K562 (cell line): Measurements from ENCODE around the gene C12orf75. TPM values are rescaled to one million over a fixed set of nuclear protein-coding genes. Genes with fewer than 3 reads are reported as not detected.

Experiments used
- ATAC-seq: fragments of 200-7000 bp; cut with Tn5 transposase; 3 replicates; pipeline ENCODE4 v1.9.1; 2020; ENCODE audit warnings: moderate library complexity
- BruUV-seq: library from RNA; stranded (reverse); fragments of 400-500 nt; replicated peaks from 2 replicates; lab custom pipeline; 2021; lab: Mats Ljungman, UMichigan
- CTCF ChIA-PET: fragments of 300-600 bp; formaldehyde crosslinking; extraction: SDS; loops from one replicate; lab custom pipeline; 2021; ENCODE audit warnings: low intra/inter-chr PET ratio; lab: Yijun Ruan, JAX
- POLR2A ChIA-PET: fragments of 300-600, 350-650 bp; sonication (Branson Sonifier 250); formaldehyde crosslinking; extraction: SDS; loops from one replicate; lab custom pipeline; 2021; ENCODE audit warnings: antibody characterized with exemption, inconsistent platforms; lab: Yijun Ruan, JAX
- DNase-seq, 4 experiments: peaks; one replicate each; pipeline versions ENCODE4 v3.0.0 to v3.0.0-alpha.2; 2011 to 2018; ENCODE audit warnings: low spot score in 3 of 4, mixed read lengths in 3 of 4; ENCODE audit errors: extremely low read depth in 1 of 4
- FAIRE-seq: peaks from 2 replicates; lab custom pipeline; 2011; peaks lifted over from hg19 to GRCh38; lab: Jason Lieb, UNC
- H2AFZ ChIP-seq: 2 replicates; pipeline ENCODE4 v1.6.0; 2011; ENCODE audit warnings: low read depth, low read length, control low read depth, inconsistent platforms
- H3K27ac ChIP-seq: fragments of 200-600 bp; 3 replicates; pipeline ENCODE4 v1.8.0; 2011; ENCODE audit warnings: low read depth, mild to moderate bottlenecking, control low read depth, inconsistent platforms, low read length, moderate library complexity, mixed read lengths; ENCODE audit errors: extremely low read depth
- H3K27me3 ChIP-seq, 2 experiments: fragments of 300-600 bp in 1 of 2; 2 replicates in 1 of 2; 3 replicates in 1 of 2; pipeline versions ENCODE4 v1.6.0 to v1.8.0; 2011; ENCODE audit warnings: inconsistent platforms in 2 of 2, low read length in 2 of 2, mild to moderate bottlenecking in 1 of 2, mixed read lengths in 1 of 2, moderate library complexity in 1 of 2; ENCODE audit not compliant: control insufficient read depth in 2 of 2, insufficient read depth in 2 of 2
- H3K36me3 ChIP-seq: fragments of 300-600 bp; 3 replicates; pipeline ENCODE4 v1.8.0; 2011; ENCODE audit warnings: mild to moderate bottlenecking, low read length, inconsistent platforms; ENCODE audit not compliant: control insufficient read depth, insufficient read depth
- H3K4me1 ChIP-seq, 2 experiments: fragments of 200-600 bp in 1 of 2; replicated peaks in 1 of 2; 2 replicates in 1 of 2; 3 replicates in 1 of 2; pipeline versions ENCODE4 v1.5.1 to v1.8.0; 2011; ENCODE audit warnings: inconsistent platforms in 2 of 2, low read length in 2 of 2, mild to moderate bottlenecking in 1 of 2, mixed read lengths in 1 of 2, moderate library complexity in 1 of 2; ENCODE audit not compliant: control insufficient read depth in 2 of 2, insufficient read depth in 2 of 2
- H3K4me2 ChIP-seq: 2 replicates; pipeline ENCODE4 v1.6.1; 2011; ENCODE audit warnings: low read length, control low read depth, inconsistent platforms, mixed read lengths; ENCODE audit not compliant: insufficient read depth
- H3K4me3 ChIP-seq: fragments of 200-600 bp; sonication (generic), shearing (Covaris generic); 2 replicates; pipeline ENCODE4 v1.5.1; 2016; ENCODE audit warnings: control low read depth, inconsistent platforms
- H3K79me2 ChIP-seq: fragments of 200-600 bp; 3 replicates; pipeline ENCODE4 v1.8.0; 2011; ENCODE audit warnings: low read length, inconsistent platforms; ENCODE audit not compliant: control insufficient read depth, insufficient read depth
- H3K9ac ChIP-seq, 2 experiments: 2 replicates each; pipeline versions ENCODE4 v1.6.0 to v1.6.1; 2011; ENCODE audit warnings: low read depth in 2 of 2, low read length in 2 of 2, control low read depth in 1 of 2, inconsistent platforms in 1 of 2, mild to moderate bottlenecking in 1 of 2, mixed read lengths in 1 of 2; ENCODE audit not compliant: insufficient read depth in 1 of 2
- H3K9me1 ChIP-seq: one replicate; pipeline ENCODE4 v1.6.0; 2011; ENCODE audit warnings: inconsistent platforms, mild to moderate bottlenecking, low read length, moderate library complexity; ENCODE audit not compliant: control insufficient read depth, insufficient read depth
- H3K9me3 ChIP-seq: replicated peaks from 2 replicates; pipeline ENCODE4 v1.5.1; 2011; ENCODE audit warnings: low read depth, low read length, inconsistent platforms; ENCODE audit not compliant: control insufficient read depth, insufficient read depth
- H4K20me1 ChIP-seq: replicated peaks from 2 replicates; pipeline ENCODE4 v1.6.1; 2011; ENCODE audit warnings: low read length, inconsistent platforms, mixed read lengths; ENCODE audit not compliant: control insufficient read depth, insufficient read depth
- CXXC5 ChIP-seq: fragments of 250-450 bp; sonication (Bioruptor Pico); IDR thresholded peaks from 2 replicates; pipeline ENCODE4 v1.8.0; 2022; ENCODE audit warnings: inconsistent platforms, mild to moderate bottlenecking, moderate library complexity
- ESRRA ChIP-seq: fragments of 450-650 bp; IDR thresholded peaks from 2 replicates; pipeline ENCODE4 v1.6.1; 2014; ENCODE audit warnings: low read depth, mild to moderate bottlenecking, moderate library complexity, borderline replicate concordance
- SREBF1 ChIP-seq: fragments of 150-350 bp; IDR thresholded peaks from 2 replicates; pipeline ENCODE4 v1.6.1; 2014; ENCODE audit warnings: antibody characterized with exemption, low read depth, low read length, borderline replicate concordance
- ZNF609 ChIP-seq: sonication (generic); formaldehyde crosslinking; IDR thresholded peaks from 2 replicates; pipeline ENCODE4 v1.8.1; 2023; ENCODE audit warnings: missing genetic modification reagents, mild to moderate bottlenecking, borderline replicate concordance
- WGBS: fragments of 100-300 bp; shearing (Covaris generic); methylation state at CpG from one replicate; pipeline ENCODE4 v1.1.6; 2016; ENCODE audit warnings: low coverage, mixed read lengths; ENCODE audit not compliant: insufficient coverage; ENCODE audit errors: missing lambda C conversion rate; 5-methylcytosine and 5-hydroxymethylcytosine counted together
- in situ Hi-C: fragments of 300-500 bp; cut with MboI; formaldehyde crosslinking; loops from 4 replicates; pipeline ENCODE4 v1.15.0; 2018; ENCODE audit warnings: inconsistent platforms, mixed read lengths
- intact Hi-C: fragments of 100-400 bp; cut with micrococcal nuclease; formaldehyde crosslinking; loops from 2 replicates; pipeline ENCODE4 v1.14.2; 2022
- polyA plus RNA-seq, 8 experiments: library from polyadenylated mRNA; depleted of rRNA in 4 of 8; stranded (reverse) in 5 of 8; unstranded in 3 of 8; fragments of >200 nt; fragmentation: Nextera tagmentation in 2 of 8; fragmentation: Illumina TruSeq in 1 of 8; extraction: Ambion mirVana in 2 of 8; extraction: Trizol in 1 of 8; gene quantifications; 2 replicates each; pipeline versions ENCODE4 v1.2.1 to v1.2.3, GENCODE V29; 2011 to 2014; ENCODE audit warnings: inconsistent platforms in 1 of 8, missing spikeins in 1 of 8
- total RNA-seq, 7 experiments: library from RNA; depleted of rRNA in 6 of 7; stranded (reverse); fragments of >200 nt in 6 of 7; fragmentation: Illumina TruSeq in 2 of 7; extraction: Trizol in 2 of 7; gene quantifications; 2 replicates each; pipeline versions ENCODE4 v1.2.1 to v1.2.3, GENCODE V29; 2011 to 2021; ENCODE audit warnings: low replicate concordance in 1 of 7
- TF ChIP-seq, protein P1 (sequence below): fragments of 450-650 bp; conservative IDR thresholded peaks from 2 replicates; pipeline ENCODE4 v1.6.1; 2016; ENCODE audit warnings: missing genetic modification characterization, low read depth, mild to moderate bottlenecking, missing compliant biosample characterization, moderate library complexity

Gene C12orf75
- total and polyA plus RNA-seq, 9 of the 15 experiments (the other 6 are each of a cell fraction or from before 2014, with no cell fraction given): 0.06 to 0.82 (median 0.26) TPM; not detected in 3

GRCh38 chr12:105359856-105360255, 29.4 kb downstream of the C12orf75 start (continued):
- TF ChIP-seq ZNF609 (CRISPR knock-in tag) (no peak), ESRRA (no peak), SREBF1 (no peak)
- TF ChIP-seq, protein P1, sequence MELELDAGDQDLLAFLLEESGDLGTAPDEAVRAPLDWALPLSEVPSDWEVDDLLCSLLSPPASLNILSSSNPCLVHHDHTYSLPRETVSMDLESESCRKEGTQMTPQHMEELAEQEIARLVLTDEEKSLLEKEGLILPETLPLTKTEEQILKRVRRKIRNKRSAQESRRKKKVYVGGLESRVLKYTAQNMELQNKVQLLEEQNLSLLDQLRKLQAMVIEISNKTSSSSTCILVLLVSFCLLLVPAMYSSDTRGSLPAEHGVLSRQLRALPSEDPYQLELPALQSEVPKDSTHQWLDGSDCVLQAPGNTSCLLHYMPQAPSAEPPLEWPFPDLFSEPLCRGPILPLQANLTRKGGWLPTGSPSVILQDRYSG (tag): no peak

DNA sequence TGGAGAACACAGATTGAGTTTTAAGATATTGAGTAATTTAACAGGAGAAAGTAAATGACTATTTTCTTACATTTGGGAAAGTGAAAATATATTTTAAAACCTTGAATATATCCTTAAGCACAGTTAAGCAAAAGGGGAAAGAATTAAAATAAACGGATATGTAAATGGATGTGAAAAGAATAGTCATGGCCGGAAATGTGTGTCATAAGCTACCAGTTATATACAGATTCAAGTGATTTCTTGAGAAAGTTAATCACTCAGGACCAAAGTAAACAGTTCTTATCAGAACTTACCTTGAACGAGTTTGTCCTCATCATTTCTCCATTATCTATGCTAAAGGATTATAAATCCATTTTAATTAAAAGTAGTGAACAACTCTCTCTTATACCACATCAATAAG, 33.4 kb downstream of the C12orf75 start:
- Histone ChIP-seq H3K27ac (no peak overlapping the region), H3K36me3 (no peaks in the 10 kb centered on the region), H3K4me2 (no peak overlapping the region), H3K9ac (no peak overlapping the region), H3K79me2 (no peaks in the 10 kb centered on the region), H4K20me1 (no peaks in the 10 kb centered on the region), H3K9me3 (no peaks in the 10 kb centered on the region), H3K4me1 (no peaks in the 10 kb centered on the region), H3K9me1 (no peaks in the 10 kb centered on the region), H2AFZ (no peak overlapping the region), H3K27me3 (peaks cover 0 to 4% of the 10 kb centered on the region in 2 experiments; a peak in 3 of 5 replicates), H3K4me3 (no peak overlapping the region)
- intact Hi-C loops (no loop called here), in situ Hi-C loops (no loop called here)
- DNase-seq: no peak
- no peak for FAIRE-seq
- ChIA-PET CTCF (no interaction called here), POLR2A (interaction anchor here (0.7 kb wide), 1 partner anchor 15 kb away, joined by 3 read pairs; no protein-coding TSS in a partner anchor)
- BruUV-seq: no TSS peak
- 0% methylated on average over 3 of the region's 3 CpGs for WGBS
- no peak for ATAC-seq
- no peak for TF ChIP-seq CXXC5 (CRISPR knock-in tag)
